ENCODE data around the gene EGF.
"Not testable (repeated sequence)": the region's sequence is repeated elsewhere in the genome, so short reads cannot be mapped to it uniquely, and the experiment has no call there.

Gene EGF

GRCh38 chr4:109913596-109914241, 1.0 kb downstream of the EGF start:
- FAIRE-seq (no peak), DNase-seq (ENCODE audit: insufficient read length, low spot score) (no peak)

- FAIRE-seq = no peak
- DNase-seq (ENCODE audit: insufficient read length, low spot score) = no peak
Observed at GRCh38 chr4:109914322-109914721, 1.6 kb downstream of the EGF start.

- no peak for DNase-seq (ENCODE audit: insufficient read length, low spot score)
- no peak for FAIRE-seq
Observed at GRCh38 chr4:109915385-109916026, 2.8 kb downstream of the EGF start.

- DNase-seq (ENCODE audit: insufficient read length, low spot score) (no peak), FAIRE-seq (no peak)
Observed at GRCh38 chr4:109916027-109916409, 3.3 kb downstream of the EGF start.

- FAIRE-seq = no peak
Observed at GRCh38 chr4:109921384-109921808, 8.7 kb downstream of the EGF start.

GRCh38 chr4:109925396-109925795, 12.7 kb downstream of the EGF start:
- FAIRE-seq (no peak), DNase-seq (ENCODE audit: insufficient read length, low spot score) (no peak)

More at GRCh38 chr4:109921384-109921808, 8.7 kb downstream of the EGF start:
- DNase-seq (ENCODE audit: insufficient read length, low spot score) = no peak

GRCh38 chr4:109928327-109929045, 15.8 kb downstream of the EGF start:
- FAIRE-seq = no peak

GRCh38 chr4:109930464-109930863, 17.8 kb downstream of the EGF start:
- FAIRE-seq = no peak
- DNase-seq (ENCODE audit: insufficient read length, low spot score) = no peak

More at GRCh38 chr4:109928327-109929045, 15.8 kb downstream of the EGF start:
- DNase-seq (ENCODE audit: insufficient read length, low spot score) = no peak

GRCh38 chr4:109930872-109931271, 18.2 kb downstream of the EGF start:
- FAIRE-seq = no peak
- DNase-seq (ENCODE audit: insufficient read length, low spot score) = no peak

- FAIRE-seq (no peak), DNase-seq (ENCODE audit: insufficient read length, low spot score) (no peak)
Observed at GRCh38 chr4:109931318-109931717, 18.6 kb downstream of the EGF start.

GRCh38 chr4:109937352-109937751, 24.7 kb downstream of the EGF start:
- not testable (repeated sequence) for DNase-seq (ENCODE audit: insufficient read length, low spot score); FAIRE-seq

GRCh38 chr4:109939190-109939589, 26.5 kb downstream of the EGF start:
- DNase-seq (ENCODE audit: insufficient read length, low spot score) (no peak), FAIRE-seq (no peak)

GRCh38 chr4:109942292-109942926, 29.7 kb downstream of the EGF start:
- no peak for DNase-seq (ENCODE audit: insufficient read length, low spot score)
- no peak for FAIRE-seq

GRCh38 chr4:109943745-109944144, 31.1 kb downstream of the EGF start:
- FAIRE-seq = no peak

GRCh38 chr4:109944591-109944990, 31.9 kb downstream of the EGF start:
- FAIRE-seq (no peak), DNase-seq (ENCODE audit: insufficient read length, low spot score) (no peak)

More at GRCh38 chr4:109943745-109944144, 31.1 kb downstream of the EGF start:
- DNase-seq (ENCODE audit: insufficient read length, low spot score) = no peak

- no peak for FAIRE-seq
- DNase-seq (ENCODE audit: insufficient read length, low spot score) = no peak
Observed at GRCh38 chr4:109945056-109945455, 32.4 kb downstream of the EGF start.

GRCh38 chr4:109946120-109946519, 33.4 kb downstream of the EGF start:
- DNase-seq (ENCODE audit: insufficient read length, low spot score) (no peak), FAIRE-seq (no peak)

GRCh38 chr4:109947457-109947856, 34.8 kb downstream of the EGF start:
- FAIRE-seq (no peak), DNase-seq (ENCODE audit: insufficient read length, low spot score) (no peak)

- no peak for FAIRE-seq
- DNase-seq (ENCODE audit: insufficient read length, low spot score) = no peak
Observed at GRCh38 chr4:109947918-109948317, 35.2 kb downstream of the EGF start.

- not testable (repeated sequence) for FAIRE-seq; DNase-seq (ENCODE audit: insufficient read length, low spot score)
Observed at GRCh38 chr4:109949099-109949718, 36.5 kb downstream of the EGF start.

- FAIRE-seq = no peak
Observed at GRCh38 chr4:109952612-109953011, 39.9 kb downstream of the EGF start.

More at GRCh38 chr4:109952612-109953011, 39.9 kb downstream of the EGF start:
- DNase-seq (ENCODE audit: insufficient read length, low spot score) = no peak
